NCI-H146 (cell line): ENCODE measurements around the gene TSBP1.
"Not testable (repeated sequence)": the region's sequence is repeated elsewhere in the genome, so short reads cannot be mapped to it uniquely, and the experiment has no call there.

Source experiments
- DNase-seq: peaks from one replicate; lab custom pipeline; 2025; lab: John Stamatoyannopoulos, UW

The TSBP1 gene

DNA sequence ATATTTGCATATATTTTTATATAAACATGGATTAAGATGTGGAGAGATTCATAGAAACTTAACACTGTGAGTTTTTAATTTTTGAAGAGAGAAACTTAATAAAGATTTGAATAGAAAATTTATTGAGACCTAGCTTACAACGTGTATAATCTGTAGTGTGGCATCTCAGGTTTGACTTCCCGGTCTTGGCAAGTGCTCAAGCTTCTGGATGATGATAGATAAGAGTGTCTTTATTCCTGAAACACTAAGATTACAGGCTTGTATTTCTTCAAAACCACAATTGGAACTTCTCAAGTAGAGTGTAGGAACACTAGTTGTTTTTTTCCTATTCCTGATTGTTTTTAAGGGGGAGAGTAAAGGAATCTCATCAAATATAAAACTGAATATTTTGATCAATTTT is 83.3 kb downstream of the TSBP1 start:
- no peak for DNase-seq

DNA sequence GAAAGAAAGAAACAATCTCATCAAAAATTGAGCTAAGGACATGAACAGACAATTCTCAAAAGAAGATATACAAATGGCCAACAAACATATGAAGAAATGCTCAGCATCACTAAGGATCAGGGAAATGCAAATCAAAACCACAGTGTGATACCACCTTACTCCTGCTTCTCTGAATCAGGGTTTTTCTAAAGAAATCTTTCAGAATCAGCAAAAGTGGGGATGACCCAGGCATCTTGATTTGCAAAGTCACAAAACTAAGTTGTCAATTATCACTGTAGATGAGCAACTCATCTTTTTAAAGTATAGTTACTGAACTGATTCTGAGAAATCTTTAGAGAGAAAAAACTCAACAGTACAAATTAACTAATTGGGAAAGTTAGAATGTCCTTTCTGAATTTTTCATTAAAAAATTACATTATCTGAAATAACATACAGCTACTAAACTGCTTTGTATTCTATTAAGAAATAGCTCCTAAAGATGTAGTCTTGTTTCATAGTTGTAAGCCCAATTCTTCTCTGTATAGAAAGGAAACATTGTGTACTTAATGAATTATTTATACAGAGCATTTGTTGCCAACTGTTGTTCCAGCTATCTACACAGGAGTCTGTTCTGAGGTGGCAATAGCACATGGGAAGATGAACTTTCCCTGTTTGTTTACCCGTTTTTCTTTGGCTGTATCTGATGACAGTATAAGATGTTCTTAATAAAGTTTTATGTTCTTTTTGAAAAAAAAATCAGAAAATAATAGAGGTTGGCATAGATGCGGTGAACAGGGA is 97.7 kb downstream of the TSBP1 start:
- DNase-seq: not testable (repeated sequence)

DNA sequence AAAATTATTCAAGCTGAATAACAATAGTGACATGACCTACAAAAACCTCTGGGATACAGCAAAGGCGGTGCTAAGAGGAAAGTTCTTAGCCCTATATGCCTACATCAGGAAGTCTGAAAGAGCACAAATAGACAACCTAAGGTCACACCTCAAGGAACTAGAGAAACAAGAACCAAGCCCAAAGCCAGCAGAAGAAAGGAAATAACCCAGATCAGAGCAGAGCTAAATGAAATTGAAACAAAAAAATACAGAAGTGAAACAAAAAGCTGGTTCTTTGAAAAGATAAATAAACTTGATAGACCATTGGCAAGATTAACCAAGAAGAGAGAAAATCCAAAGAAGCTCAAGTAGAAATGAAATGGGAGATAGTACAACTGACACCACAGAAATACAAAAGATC is 100.3 kb downstream of the TSBP1 start:
- DNase-seq: no peak

DNA sequence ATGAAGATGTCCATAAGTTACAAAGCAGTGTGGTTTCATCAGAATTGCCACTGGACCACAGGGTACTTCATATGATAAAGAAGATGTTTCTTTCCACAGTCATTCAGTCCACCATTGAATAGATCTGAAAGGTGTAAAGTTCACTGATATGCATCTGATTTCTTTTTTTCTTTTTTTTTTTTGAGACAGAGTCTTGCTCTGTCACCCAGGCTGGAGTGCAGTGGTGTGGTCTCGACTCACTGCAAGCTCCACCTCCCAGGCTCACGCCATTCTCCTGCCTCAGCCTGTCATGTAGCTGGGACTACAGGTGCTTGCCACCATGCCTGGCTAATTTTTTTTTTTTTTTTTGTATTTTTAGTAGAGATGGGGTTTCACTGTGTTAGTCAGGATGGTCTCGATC is 103.2 kb downstream of the TSBP1 start:
- not testable (repeated sequence) for DNase-seq

DNA sequence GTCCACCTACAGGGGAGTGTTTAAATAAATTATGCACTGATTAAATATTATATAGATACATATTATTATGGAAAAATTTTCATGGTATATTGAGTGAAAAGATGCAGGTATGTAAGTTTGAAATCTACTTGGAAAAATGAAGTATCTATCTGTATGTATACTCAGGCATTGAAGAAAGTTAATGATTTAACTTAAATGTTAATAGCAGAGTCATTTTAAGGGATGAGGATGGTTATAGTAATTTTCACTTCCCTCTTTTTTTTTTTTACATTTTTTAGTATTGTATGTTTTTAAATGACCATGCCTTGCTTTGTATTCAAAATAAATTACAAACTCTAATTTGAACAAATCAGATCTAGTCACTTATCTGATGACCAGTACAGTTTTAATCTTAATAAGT is 104.7 kb downstream of the TSBP1 start:
- DNase-seq: no peak

DNA sequence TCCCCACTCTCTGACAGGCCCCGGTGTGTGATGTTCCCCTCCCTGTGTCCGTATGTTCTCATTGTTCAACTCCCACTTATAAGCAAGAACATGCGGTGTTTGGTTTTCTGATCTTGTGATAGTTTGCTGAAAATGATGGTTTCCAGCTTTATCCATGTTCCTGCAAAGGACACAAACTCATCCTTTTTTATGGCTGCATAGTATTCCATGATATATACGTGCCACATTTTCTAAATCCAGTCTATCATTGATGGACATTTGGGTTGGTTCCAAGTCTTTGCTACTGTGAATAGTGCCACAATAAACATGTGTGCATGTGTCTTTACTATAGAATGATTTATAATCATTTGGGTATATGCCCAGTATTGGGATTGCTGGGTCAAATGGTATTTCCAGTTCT is 114.4 kb downstream of the TSBP1 start:
- DNase-seq: not testable (repeated sequence)

DNA sequence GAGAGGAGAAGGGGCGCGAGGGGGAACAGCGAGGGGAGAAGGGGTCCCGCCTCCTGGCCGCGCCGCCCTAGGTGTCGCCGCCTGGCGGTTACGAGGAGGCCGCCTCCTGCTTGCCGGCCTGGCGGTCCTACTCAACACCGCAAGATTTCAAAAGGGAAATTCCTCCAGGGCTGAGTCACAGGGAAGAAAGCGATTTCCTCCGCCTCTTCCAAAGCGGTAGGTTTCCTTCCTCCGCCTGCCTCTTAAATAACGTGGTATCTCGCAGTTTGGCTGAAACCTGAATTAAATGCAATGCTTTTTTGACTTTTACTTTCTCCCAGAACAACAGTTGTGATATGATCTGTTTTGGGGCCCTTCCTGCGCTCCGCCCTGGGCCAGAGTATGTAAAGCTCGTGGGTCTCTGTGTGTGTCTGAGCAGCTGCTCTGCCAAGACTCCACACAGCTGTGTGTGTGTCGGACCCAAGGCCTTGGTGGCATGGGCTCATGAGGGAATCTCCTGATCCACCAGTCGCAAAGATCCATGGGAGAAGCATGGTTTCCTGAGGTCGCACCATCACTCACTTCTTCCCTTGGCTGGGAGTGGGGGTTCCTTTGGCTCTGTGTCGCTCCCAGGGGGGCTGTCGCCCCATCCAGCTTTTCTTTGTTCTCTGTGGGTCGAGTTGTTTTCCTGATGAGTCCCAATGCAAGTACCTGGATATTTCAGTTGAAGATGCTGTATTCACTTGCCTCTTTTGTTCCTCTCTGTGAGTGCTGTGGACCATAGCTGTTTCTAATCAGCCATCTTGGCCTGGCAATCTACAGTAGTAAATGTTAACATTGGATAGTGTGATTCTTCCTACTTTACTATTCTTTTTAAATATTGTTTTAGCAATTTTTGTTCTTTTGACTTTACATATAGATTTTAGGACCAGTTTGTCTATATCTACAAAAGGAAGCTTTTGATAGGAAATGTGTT is 116.2 kb downstream of the TSBP1 start:
- DNase-seq: no peak

DNA sequence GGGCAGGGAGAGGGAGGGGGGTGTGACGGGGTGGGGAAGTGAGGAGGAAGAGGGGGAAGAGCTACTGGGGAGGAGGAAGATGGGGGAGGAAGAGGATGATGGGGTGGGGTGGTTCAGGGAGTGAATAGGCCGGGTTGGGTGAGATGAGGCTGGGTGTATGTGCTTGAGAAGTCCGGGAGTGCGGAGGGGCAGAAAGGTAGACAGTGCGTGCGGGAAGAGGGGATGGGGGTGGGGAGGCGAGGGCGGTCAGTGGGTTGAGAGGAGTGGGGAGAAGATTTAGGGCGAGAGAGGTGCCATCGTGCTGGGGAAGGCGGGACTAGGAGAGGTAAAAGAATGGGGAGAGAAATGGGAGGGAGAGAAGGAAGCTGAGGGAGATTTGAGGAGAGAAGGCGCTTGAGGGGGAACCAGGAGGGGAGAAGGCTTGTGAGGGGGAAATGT is 116.9 kb downstream of the TSBP1 start:
- DNase-seq: no peak

DNA sequence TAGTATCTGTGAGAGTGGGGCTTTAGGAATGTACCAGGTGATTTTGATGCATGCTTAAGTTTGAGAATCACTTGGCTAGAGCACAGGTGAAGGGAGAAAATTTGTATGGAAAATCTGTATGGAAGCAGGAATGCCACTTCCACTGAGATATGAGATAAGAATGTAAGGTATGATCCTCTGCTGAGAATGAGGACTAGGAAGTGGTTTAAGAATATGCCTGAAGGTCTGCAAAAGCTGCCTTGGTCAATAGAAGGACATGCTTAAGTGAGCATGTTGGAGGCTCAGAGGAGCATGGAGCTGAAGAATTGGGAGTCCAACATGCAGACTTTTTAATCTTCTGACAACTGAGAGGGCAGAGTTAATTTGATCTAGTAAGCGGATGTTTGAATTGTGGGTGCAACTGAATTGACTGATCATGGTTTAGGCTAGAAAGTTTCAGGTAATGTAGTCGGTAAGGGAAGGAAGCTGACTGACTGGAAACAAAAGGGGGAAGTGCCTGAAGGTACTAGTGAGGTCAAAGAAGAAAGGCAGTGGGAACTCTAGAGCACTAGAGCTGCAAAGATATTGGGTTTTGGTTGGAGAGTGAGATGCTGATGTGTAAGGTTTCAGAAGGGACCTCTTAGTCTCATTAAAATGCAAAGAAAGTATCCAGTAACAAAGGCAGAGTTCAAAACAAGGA is 119.2 kb downstream of the TSBP1 start:
- no peak for DNase-seq

DNA sequence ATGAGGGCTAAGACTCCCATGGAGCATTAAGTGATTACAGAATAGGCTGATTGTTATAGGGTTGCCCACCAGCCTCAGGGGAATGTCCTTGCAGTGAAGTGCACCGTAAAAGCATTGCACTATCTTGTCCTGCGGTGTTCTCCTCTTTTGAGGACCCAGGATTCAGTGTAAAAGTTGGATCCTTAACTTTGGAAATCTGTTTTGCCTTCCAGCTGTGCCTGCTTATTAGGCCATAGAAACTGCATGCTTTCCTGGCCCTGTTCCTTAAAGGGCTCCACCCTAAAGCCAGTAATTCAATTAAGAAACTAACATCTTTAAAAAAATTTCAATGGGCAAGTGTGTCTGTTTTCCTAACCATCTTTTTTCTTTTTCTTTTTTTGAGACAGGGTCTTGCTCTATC is 122.4 kb downstream of the TSBP1 start:
- DNase-seq: no peak

DNA sequence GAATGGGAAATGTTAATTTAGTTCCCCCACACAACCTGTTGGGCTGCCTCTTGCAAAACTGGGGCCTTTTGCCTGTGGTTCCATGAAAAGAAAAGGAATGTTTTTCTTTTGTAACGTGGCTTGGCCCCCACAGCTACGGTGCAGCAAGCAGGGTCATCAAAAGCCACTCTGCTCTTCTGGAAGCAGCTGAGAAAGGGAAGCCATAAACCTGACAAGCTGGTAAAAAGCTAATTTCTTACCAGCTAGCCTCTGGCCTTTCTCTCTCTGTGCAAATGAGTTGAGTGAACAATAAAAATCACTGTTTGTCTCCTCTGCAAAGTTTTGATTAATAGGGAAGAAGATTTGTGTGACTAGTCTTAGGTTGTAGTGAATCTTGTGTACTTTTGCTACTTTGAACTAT is 124.3 kb downstream of the TSBP1 start:
- DNase-seq: no peak

DNA sequence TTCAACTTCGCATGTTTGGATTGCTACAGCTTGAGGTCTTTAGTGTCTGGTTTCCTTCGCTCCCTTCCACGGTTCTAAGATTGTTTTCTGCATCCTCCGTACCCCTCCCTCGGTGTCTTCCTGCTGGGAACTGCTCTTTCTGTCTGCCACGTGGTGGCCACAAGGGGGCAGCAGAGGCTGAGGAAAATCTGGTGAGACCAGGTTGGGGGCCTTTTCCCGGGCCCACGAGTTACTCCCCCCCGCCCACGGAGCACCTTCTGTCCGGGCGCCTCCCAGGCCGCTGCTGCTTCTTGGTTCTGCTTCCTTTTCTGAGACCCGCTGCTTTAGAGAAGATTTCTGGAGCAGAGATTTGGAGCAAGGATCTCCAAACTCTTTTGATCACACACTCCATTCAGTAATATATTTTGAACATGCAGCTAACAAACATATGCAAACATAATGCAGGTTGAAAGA is 126.7 kb downstream of the TSBP1 start:
- peak; percentile 49 for DNase-seq

DNA sequence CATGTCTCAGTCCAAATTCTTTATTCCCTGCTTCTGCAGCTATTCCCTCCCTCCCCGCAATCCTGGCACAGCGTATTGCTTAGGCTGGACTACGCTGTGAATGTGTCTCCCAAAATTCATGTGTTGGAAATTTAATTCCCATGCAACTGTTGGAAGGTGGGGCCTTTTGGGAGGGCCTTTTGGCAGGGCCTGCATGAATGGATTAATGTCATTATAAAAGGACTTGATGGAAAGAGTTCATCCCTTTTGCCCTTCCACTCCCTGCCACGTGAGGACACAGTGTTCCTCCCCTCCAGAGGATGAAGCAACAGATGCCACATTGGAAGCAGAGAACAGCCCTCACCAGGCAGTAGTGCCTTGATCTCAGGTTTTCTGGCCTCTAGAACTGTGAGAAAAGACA is 127.4 kb downstream of the TSBP1 start:
- DNase-seq: no peak
